WTC11 (cell line): ENCODE results near the gene MEAK7.

Source experiments
- FOXJ3 ChIP-seq: sonication (generic); formaldehyde crosslinking; IDR thresholded peaks from 2 replicates; pipeline ENCODE4 v1.9.0; 2021; ENCODE audit warnings: missing genetic modification reagents, mild to moderate bottlenecking, borderline replicate concordance
- NFYB ChIP-seq: sonication (generic); formaldehyde crosslinking; conservative IDR thresholded peaks from 2 replicates; pipeline ENCODE4 v1.8.0; 2022; ENCODE audit warnings: low read depth, missing genetic modification reagents
- TP53 ChIP-seq: sonication (generic); formaldehyde crosslinking; IDR thresholded peaks from 2 replicates; pipeline ENCODE4 v1.8.1; 2023; ENCODE audit warnings: mild to moderate bottlenecking, missing genetic modification reagents
- ZNF263 ChIP-seq: sonication (generic); formaldehyde crosslinking; IDR thresholded peaks from 2 replicates; pipeline ENCODE4 v1.8.1; 2022; ENCODE audit warnings: low read depth, mild to moderate bottlenecking, moderate library complexity, missing genetic modification reagents
- TF ChIP-seq, protein P1 (sequence below): sonication (generic); formaldehyde crosslinking; IDR thresholded peaks from 2 replicates; pipeline ENCODE4 v1.8.1; 2022; ENCODE audit warnings: low read depth, missing genetic modification reagents, borderline replicate concordance
- TF ChIP-seq, protein P2 (sequence below): fragments of 200-600 bp; IDR thresholded peaks from 2 replicates; pipeline ENCODE4 v1.8.0; 2022; ENCODE audit warnings: antibody characterized with exemption
- TF ChIP-seq, protein P3 (sequence below): sonication (generic); formaldehyde crosslinking; conservative IDR thresholded peaks from 2 replicates; pipeline ENCODE4 v1.8.1; 2023; ENCODE audit warnings: mild to moderate bottlenecking, low read depth, missing genetic modification reagents, moderate library complexity
- TF ChIP-seq, protein P4 (sequence below): sonication (generic); formaldehyde crosslinking; IDR thresholded peaks from 2 replicates; pipeline ENCODE4 v1.8.1; 2023; ENCODE audit warnings: mild to moderate bottlenecking, missing genetic modification reagents
- TF ChIP-seq, protein P5 (sequence below): sonication (generic); formaldehyde crosslinking; IDR thresholded peaks from 2 replicates; pipeline ENCODE4 v1.8.1; 2022; ENCODE audit warnings: missing genetic modification reagents, borderline replicate concordance
- TF ChIP-seq, protein P6 (sequence below): sonication (generic); formaldehyde crosslinking; IDR thresholded peaks from 2 replicates; pipeline ENCODE4 v1.8.0; 2022; ENCODE audit warnings: mild to moderate bottlenecking, missing genetic modification reagents
- TF ChIP-seq, protein P7 (sequence below): fragments of 250-450 bp; sonication (Bioruptor Pico); IDR thresholded peaks from 2 replicates; pipeline ENCODE4 v2.1.2; 2022; ENCODE audit warnings: mild to moderate bottlenecking, moderate library complexity

DNA sequence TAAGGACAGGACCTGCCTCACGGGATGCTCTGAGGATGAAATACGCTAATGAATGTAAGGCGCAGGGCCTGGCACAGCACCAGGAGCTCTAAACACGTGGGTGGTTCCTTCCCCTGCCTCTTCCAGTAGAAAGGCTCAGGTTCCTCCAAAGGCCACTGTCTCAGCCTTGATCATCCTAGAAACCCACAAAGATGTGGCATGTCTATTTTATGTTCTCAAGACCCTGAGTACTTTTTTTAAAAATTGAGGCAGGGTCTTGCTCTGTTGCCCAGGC lies 17.0 kb upstream of the MEAK7 start:
- TF ChIP-seq, protein P1, sequence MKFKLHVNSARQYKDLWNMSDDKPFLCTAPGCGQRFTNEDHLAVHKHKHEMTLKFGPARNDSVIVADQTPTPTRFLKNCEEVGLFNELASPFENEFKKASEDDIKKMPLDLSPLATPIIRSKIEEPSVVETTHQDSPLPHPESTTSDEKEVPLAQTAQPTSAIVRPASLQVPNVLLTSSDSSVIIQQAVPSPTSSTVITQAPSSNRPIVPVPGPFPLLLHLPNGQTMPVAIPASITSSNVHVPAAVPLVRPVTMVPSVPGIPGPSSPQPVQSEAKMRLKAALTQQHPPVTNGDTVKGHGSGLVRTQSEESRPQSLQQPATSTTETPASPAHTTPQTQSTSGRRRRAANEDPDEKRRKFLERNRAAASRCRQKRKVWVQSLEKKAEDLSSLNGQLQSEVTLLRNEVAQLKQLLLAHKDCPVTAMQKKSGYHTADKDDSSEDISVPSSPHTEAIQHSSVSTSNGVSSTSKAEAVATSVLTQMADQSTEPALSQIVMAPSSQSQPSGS (CRISPR knock-in tag), result no peak
- TF ChIP-seq FOXJ3 (CRISPR knock-in tag), result no peak
- no peak for TF ChIP-seq TP53 (CRISPR knock-in tag)
- no peak for TF ChIP-seq NFYB
- TF ChIP-seq, protein P2, sequence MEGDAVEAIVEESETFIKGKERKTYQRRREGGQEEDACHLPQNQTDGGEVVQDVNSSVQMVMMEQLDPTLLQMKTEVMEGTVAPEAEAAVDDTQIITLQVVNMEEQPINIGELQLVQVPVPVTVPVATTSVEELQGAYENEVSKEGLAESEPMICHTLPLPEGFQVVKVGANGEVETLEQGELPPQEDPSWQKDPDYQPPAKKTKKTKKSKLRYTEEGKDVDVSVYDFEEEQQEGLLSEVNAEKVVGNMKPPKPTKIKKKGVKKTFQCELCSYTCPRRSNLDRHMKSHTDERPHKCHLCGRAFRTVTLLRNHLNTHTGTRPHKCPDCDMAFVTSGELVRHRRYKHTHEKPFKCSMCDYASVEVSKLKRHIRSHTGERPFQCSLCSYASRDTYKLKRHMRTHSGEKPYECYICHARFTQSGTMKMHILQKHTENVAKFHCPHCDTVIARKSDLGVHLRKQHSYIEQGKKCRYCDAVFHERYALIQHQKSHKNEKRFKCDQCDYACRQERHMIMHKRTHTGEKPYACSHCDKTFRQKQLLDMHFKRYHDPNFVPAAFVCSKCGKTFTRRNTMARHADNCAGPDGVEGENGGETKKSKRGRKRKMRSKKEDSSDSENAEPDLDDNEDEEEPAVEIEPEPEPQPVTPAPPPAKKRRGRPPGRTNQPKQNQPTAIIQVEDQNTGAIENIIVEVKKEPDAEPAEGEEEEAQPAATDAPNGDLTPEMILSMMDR, result no peak
- TF ChIP-seq, protein P3, sequence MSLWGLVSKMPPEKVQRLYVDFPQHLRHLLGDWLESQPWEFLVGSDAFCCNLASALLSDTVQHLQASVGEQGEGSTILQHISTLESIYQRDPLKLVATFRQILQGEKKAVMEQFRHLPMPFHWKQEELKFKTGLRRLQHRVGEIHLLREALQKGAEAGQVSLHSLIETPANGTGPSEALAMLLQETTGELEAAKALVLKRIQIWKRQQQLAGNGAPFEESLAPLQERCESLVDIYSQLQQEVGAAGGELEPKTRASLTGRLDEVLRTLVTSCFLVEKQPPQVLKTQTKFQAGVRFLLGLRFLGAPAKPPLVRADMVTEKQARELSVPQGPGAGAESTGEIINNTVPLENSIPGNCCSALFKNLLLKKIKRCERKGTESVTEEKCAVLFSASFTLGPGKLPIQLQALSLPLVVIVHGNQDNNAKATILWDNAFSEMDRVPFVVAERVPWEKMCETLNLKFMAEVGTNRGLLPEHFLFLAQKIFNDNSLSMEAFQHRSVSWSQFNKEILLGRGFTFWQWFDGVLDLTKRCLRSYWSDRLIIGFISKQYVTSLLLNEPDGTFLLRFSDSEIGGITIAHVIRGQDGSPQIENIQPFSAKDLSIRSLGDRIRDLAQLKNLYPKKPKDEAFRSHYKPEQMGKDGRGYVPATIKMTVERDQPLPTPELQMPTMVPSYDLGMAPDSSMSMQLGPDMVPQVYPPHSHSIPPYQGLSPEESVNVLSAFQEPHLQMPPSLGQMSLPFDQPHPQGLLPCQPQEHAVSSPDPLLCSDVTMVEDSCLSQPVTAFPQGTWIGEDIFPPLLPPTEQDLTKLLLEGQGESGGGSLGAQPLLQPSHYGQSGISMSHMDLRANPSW (CRISPR knock-in tag), result no peak
- TF ChIP-seq, protein P4, sequence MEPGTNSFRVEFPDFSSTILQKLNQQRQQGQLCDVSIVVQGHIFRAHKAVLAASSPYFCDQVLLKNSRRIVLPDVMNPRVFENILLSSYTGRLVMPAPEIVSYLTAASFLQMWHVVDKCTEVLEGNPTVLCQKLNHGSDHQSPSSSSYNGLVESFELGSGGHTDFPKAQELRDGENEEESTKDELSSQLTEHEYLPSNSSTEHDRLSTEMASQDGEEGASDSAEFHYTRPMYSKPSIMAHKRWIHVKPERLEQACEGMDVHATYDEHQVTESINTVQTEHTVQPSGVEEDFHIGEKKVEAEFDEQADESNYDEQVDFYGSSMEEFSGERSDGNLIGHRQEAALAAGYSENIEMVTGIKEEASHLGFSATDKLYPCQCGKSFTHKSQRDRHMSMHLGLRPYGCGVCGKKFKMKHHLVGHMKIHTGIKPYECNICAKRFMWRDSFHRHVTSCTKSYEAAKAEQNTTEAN (CRISPR knock-in tag), result no peak
- no peak for TF ChIP-seq ZNF263 (CRISPR knock-in tag)
- TF ChIP-seq, protein P5, sequence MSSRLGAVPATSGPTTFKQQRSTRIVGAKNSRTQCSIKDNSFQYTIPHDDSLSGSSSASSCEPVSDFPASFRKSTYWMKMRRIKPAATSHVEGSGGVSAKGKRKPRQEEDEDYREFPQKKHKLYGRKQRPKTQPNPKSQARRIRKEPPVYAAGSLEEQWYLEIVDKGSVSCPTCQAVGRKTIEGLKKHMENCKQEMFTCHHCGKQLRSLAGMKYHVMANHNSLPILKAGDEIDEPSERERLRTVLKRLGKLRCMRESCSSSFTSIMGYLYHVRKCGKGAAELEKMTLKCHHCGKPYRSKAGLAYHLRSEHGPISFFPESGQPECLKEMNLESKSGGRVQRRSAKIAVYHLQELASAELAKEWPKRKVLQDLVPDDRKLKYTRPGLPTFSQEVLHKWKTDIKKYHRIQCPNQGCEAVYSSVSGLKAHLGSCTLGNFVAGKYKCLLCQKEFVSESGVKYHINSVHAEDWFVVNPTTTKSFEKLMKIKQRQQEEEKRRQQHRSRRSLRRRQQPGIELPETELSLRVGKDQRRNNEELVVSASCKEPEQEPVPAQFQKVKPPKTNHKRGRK (CRISPR knock-in tag), result no peak
- TF ChIP-seq, protein P6, sequence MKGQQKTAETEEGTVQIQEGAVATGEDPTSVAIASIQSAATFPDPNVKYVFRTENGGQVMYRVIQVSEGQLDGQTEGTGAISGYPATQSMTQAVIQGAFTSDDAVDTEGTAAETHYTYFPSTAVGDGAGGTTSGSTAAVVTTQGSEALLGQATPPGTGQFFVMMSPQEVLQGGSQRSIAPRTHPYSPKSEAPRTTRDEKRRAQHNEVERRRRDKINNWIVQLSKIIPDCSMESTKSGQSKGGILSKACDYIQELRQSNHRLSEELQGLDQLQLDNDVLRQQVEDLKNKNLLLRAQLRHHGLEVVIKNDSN, result no peak
- TF ChIP-seq, protein P7, sequence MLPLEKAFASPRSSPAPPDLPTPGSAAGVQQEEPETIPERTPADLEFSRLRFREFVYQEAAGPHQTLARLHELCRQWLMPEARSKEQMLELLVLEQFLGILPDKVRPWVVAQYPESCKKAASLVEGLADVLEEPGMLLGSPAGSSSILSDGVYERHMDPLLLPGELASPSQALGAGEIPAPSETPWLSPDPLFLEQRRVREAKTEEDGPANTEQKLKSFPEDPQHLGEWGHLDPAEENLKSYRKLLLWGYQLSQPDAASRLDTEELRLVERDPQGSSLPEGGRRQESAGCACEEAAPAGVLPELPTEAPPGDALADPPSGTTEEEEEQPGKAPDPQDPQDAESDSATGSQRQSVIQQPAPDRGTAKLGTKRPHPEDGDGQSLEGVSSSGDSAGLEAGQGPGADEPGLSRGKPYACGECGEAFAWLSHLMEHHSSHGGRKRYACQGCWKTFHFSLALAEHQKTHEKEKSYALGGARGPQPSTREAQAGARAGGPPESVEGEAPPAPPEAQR, result no peak
